Stomach (tissue), 4 donors: Measurements from ENCODE around the gene RPL13.

Experiments
- EP300 ChIP-seq: sonication (generic); formaldehyde crosslinking; IDR thresholded peaks from one replicate; pipeline ENCODE4 v1.6.1; 2017; ENCODE audit warnings: antibody characterized with exemption
- POLR2A ChIP-seq, 4 donors: fragments of 450-650 bp; IDR thresholded peaks; one replicate each; pipeline ENCODE4 v1.6.1; 2016; ENCODE audit warnings: antibody characterized with exemption in 4 of 4, control low read depth in 2 of 4, mild to moderate bottlenecking in 1 of 4, moderate library complexity in 1 of 4
- POLR2AphosphoS5 ChIP-seq, 3 donors: sonication (generic); formaldehyde crosslinking; IDR thresholded peaks; one replicate each; pipeline ENCODE4 v1.6.1; 2016; ENCODE audit warnings: antibody characterized with exemption in 3 of 3
- TF ChIP-seq, protein P1 (sequence below), 7 experiments: fragments of 450-650 bp in 4 of 7; fragments of 200-600 bp in 3 of 7; sonication (generic) in 3 of 7; IDR thresholded peaks; one replicate each; pipeline ENCODE4 v1.5.1; 2016 to 2019; ENCODE audit warnings: antibody characterized with exemption in 7 of 7, control low read depth in 2 of 7, mild to moderate bottlenecking in 1 of 7

DNA sequence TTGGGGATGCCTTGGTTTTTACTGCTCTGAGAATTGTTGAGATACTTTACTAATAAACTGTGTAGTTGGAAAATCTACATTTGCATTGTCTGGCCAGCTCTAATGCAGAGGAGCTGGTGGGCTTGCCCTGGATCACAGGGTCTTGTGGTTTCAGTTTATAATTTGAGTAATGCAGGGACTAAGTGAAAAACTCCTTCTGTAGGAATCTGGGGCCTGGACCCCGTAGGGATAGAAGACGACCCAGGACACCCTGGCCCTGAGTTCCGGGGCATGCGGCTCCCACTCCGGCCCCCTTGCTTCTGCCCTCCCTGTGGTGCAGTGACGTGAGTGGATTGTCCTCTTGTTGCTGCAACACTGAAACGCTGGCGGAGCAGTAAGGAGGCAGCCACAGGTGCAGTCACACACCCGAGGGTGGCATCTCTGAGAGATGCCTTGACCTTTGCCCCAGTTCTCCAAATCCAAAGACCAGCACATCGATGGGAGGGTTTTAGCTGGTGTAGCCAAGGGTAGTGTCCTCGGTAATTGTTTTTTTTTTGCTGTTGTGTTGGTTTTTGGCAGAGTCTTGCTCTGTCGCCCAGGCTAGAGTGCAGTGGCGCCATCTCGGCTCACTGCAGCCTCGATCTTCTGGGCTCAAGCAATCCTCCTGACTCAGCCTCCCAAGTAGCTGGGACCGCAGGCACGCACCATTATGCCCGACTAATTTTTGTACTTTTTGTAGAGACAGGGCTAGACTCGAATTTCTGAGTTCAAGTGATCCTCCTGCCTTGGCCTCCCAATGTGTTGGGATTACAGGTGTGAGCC is 2.6 kb upstream of the RPL13 start:
- TF ChIP-seq, protein P1, sequence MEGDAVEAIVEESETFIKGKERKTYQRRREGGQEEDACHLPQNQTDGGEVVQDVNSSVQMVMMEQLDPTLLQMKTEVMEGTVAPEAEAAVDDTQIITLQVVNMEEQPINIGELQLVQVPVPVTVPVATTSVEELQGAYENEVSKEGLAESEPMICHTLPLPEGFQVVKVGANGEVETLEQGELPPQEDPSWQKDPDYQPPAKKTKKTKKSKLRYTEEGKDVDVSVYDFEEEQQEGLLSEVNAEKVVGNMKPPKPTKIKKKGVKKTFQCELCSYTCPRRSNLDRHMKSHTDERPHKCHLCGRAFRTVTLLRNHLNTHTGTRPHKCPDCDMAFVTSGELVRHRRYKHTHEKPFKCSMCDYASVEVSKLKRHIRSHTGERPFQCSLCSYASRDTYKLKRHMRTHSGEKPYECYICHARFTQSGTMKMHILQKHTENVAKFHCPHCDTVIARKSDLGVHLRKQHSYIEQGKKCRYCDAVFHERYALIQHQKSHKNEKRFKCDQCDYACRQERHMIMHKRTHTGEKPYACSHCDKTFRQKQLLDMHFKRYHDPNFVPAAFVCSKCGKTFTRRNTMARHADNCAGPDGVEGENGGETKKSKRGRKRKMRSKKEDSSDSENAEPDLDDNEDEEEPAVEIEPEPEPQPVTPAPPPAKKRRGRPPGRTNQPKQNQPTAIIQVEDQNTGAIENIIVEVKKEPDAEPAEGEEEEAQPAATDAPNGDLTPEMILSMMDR (IDR thresholded peaks at IDR 0.05): no peak
- TF ChIP-seq EP300 (no peak), POLR2A (IDR thresholded peaks at IDR 0.05) (no peak), POLR2AphosphoS5 (IDR thresholded peaks at IDR 0.05) (no peak)
